ENCODE measurements around the gene SLC8B1.

The SLC8B1 gene

DNA sequence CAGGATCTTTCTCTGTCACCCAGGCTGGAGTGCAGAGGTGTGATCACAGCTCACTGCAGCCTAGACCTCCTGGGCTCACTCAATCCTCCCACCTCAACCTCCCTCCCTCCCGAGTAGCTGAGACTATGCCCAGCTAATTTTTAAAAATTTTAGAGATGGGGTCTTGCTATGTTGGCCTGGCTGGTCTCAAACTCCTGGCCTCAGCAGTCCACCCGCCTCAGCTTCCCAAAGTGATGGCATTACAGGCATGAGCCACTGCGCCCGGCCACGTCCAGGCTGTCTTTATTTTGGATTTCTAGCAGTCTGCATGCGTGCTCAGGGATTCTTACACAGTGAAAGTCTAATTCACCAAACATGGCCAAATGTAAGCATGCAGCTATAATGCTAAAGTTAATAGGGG lies 17.8 kb downstream of the SLC8B1 start:
- peaks cover 4% of the 10 kb centered on the region for H3K4me1 Mint-ChIP-seq

DNA sequence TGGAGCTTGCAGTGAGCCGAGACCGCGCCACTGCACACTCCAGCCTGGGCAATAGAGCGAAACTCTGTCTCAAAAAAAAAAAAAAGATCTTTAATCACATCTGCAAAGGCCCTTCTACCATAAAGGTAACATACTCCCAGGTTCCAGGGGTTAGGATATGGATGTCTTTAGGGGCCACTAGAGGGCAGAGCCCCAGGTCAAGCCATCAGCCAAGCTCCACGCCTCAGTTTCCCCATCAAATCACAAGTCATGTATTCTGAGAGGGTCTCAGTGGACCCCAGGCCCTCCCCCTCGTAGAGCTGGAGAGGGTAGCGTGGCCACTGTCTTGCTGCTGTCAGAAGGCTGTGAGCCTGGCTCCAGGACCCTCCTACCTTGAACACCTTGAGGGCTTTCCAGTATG lies 18.8 kb downstream of the SLC8B1 start:
- Mint-ChIP-seq H3K36me3 (ENCODE audit: low read depth) (peaks cover 26% of the 10 kb centered on the region), H3K4me1 (peaks cover 4% of the 10 kb centered on the region), H3K9me3 (peaks cover 2% of the 10 kb centered on the region), H3K27ac (no peak overlapping the region), H3K4me3 (no peak overlapping the region), H3K27me3 (ENCODE audit: low read depth) (no peaks in the 10 kb centered on the region)
- TF ChIP-seq, protein P1, sequence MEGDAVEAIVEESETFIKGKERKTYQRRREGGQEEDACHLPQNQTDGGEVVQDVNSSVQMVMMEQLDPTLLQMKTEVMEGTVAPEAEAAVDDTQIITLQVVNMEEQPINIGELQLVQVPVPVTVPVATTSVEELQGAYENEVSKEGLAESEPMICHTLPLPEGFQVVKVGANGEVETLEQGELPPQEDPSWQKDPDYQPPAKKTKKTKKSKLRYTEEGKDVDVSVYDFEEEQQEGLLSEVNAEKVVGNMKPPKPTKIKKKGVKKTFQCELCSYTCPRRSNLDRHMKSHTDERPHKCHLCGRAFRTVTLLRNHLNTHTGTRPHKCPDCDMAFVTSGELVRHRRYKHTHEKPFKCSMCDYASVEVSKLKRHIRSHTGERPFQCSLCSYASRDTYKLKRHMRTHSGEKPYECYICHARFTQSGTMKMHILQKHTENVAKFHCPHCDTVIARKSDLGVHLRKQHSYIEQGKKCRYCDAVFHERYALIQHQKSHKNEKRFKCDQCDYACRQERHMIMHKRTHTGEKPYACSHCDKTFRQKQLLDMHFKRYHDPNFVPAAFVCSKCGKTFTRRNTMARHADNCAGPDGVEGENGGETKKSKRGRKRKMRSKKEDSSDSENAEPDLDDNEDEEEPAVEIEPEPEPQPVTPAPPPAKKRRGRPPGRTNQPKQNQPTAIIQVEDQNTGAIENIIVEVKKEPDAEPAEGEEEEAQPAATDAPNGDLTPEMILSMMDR (IDR thresholded peaks at IDR 0.05; ENCODE audit: unreplicated experiment in 3 of 3): no peak

More for the DNA sequence above, 17.8 kb downstream of the SLC8B1 start:
- Mint-ChIP-seq H3K27ac (no peak overlapping the region), H3K9me3 (peaks cover 5% of the 10 kb centered on the region), H3K36me3 (ENCODE audit: low read depth) (peaks cover 32% of the 10 kb centered on the region), H3K4me3 (no peak overlapping the region), H3K27me3 (ENCODE audit: low read depth) (no peaks in the 10 kb centered on the region)
- TF ChIP-seq, protein P1 (IDR thresholded peaks at IDR 0.05; ENCODE audit: unreplicated experiment in 3 of 3): no peak

- Mint-ChIP-seq H3K27ac (no peak overlapping the region), H3K4me3 (no peak overlapping the region), H3K9me3 (peaks cover 2% of the 10 kb centered on the region), H3K27me3 (ENCODE audit: low read depth) (no peaks in the 10 kb centered on the region), H3K4me1 (peaks cover 4% of the 10 kb centered on the region), H3K36me3 (ENCODE audit: low read depth) (peaks cover 25% of the 10 kb centered on the region)
- TF ChIP-seq, protein P1 (IDR thresholded peaks at IDR 0.05; ENCODE audit: unreplicated experiment in 3 of 3): no peak
These were observed 19.6 kb downstream of the SLC8B1 start for GRCh38 chr12:113315358-113315757.

DNA sequence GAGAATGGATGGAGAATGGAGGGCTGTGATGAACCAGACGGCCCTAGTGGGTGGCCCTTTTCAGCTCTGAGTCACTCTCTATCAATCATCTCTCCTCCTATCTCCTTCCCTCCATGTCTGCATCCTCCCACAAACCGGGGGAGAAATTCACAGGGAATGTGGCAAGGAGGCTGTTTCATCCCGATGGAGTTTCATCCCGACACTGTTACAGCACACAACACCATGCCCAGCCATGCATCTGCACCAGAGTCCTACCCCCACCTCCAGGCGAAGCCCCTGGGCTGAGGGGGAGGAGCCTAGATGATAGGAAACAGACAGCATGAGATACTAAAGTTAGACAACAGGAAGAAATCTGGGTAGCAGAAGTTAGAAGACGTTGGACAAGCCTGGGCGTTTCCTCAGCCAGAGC lies 20.8 kb downstream of the SLC8B1 start:
- Mint-ChIP-seq H3K27ac (peak overlapping the region in 1 of 3 experiments; percentile 53), H3K27me3 (ENCODE audit: low read depth) (no peaks in the 10 kb centered on the region), H3K36me3 (ENCODE audit: low read depth) (peaks cover 20% of the 10 kb centered on the region), H3K9me3 (peaks cover 2% of the 10 kb centered on the region), H3K4me3 (peak overlapping the region in 1 of 3 experiments; percentile 44), H3K4me1 (peaks cover 4% of the 10 kb centered on the region)
- TF ChIP-seq, protein P1 (IDR thresholded peaks at IDR 0.05; ENCODE audit: unreplicated experiment in 3 of 3): no peak

GRCh38 chr12:113310489-113310888 lies 24.4 kb downstream of the SLC8B1 start:
- Mint-ChIP-seq H3K36me3 (ENCODE audit: low read depth) (peaks cover 5% of the 10 kb centered on the region), H3K27ac (no peak overlapping the region), H3K9me3 (no peaks in the 10 kb centered on the region), H3K4me1 (peaks cover 4% of the 10 kb centered on the region), H3K4me3 (no peak overlapping the region), H3K27me3 (ENCODE audit: low read depth) (no peaks in the 10 kb centered on the region)
- TF ChIP-seq, protein P1 (IDR thresholded peaks at IDR 0.05; ENCODE audit: unreplicated experiment in 3 of 3): no peak

DNA sequence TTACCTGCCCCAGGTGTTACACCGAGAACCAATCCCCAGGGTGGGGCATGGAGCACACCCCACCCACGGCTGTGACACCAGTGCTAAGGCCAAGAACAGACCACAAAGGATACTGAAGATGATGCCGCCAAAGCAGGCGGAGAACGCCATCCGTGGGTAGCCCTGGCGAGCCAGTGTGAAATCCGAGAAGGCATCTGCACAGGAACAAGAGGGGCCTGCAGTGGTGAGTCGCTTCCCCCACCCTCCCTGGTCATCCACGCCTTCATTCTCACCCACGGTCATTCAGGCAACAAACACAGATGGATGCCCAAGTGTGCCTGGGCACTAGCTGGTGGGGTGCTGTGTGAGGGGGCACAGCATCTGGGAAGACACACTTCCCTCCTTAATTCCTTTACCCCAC lies 28.5 kb downstream of the SLC8B1 start:
- TF ChIP-seq, protein P1 (IDR thresholded peaks at IDR 0.05; ENCODE audit: unreplicated experiment in 3 of 3): no peak
- Mint-ChIP-seq H3K36me3 (ENCODE audit: low read depth) (peaks cover 5% of the 10 kb centered on the region), H3K27me3 (ENCODE audit: low read depth) (no peaks in the 10 kb centered on the region), H3K4me1 (no peaks in the 10 kb centered on the region), H3K9me3 (no peaks in the 10 kb centered on the region), H3K27ac (no peak overlapping the region), H3K4me3 (no peak overlapping the region)

Data from nephron (organoid).